ENCODE data around the gene KRT36.

GRCh38 chr17:41527063-41528023, 37.6 kb upstream of the KRT36 start:
- TF ChIP-seq CTCF (conservative IDR thresholded peaks at IDR 0.05 in 1 of 2, IDR thresholded peaks at IDR 0.05 in 1 of 2; ENCODE audit: extremely low read depth in 1 of 2, insufficient read depth in 1 of 2, low read depth in 1 of 2, low read length in 2 of 2): no peak
- no peak for TF ChIP-seq EZH2 (IDR thresholded peaks at IDR 0.05; ENCODE audit: borderline replicate concordance, low read length)
